NCI-H1436 (cell line): ENCODE results near the gene CRIP2.

Source experiments
- DNase-seq: peaks from one replicate; lab custom pipeline; 2025; lab: John Stamatoyannopoulos, UW

Gene CRIP2

GRCh38 chr14:105487986-105488777, 13.6 kb downstream of the CRIP2 start:
- DNase-seq = no peak

- DNase-seq = no peak
Observed at GRCh38 chr14:105488781-105489541, 14.3 kb downstream of the CRIP2 start.

- peak; percentile 83 for DNase-seq
Observed at GRCh38 chr14:105489542-105490266, 15.1 kb downstream of the CRIP2 start.

GRCh38 chr14:105490267-105490571, 15.6 kb downstream of the CRIP2 start:
- no peak for DNase-seq

- peak; percentile 100 for DNase-seq
Observed at GRCh38 chr14:105490572-105491365, 16.1 kb downstream of the CRIP2 start, which contains the start of gene TEDC1. Gene TEDC1 (plus strand): TSS chr14:105491246. CDS start chr14:105491376, 130 bp downstream.

GRCh38 chr14:105491366-105491973, 16.8 kb downstream of the CRIP2 start:
- peak; percentile 65 for DNase-seq

- no peak for DNase-seq
Observed at GRCh38 chr14:105492031-105492970, 17.7 kb downstream of the CRIP2 start.

GRCh38 chr14:105492971-105493871, 18.6 kb downstream of the CRIP2 start:
- DNase-seq = no peak

GRCh38 chr14:105493921-105494605, 19.4 kb downstream of the CRIP2 start:
- no peak for DNase-seq

GRCh38 chr14:105494606-105494929, 19.9 kb downstream of the CRIP2 start:
- no peak for DNase-seq

GRCh38 chr14:105495101-105495989, 20.7 kb downstream of the CRIP2 start:
- DNase-seq = no peak

- no peak for DNase-seq
Observed at GRCh38 chr14:105495990-105496830, 21.6 kb downstream of the CRIP2 start.

GRCh38 chr14:105496831-105497591, 22.4 kb downstream of the CRIP2 start:
- DNase-seq = no peak

- no peak for DNase-seq
Observed at GRCh38 chr14:105497671-105498429, 23.2 kb downstream of the CRIP2 start.
